Measurements from ENCODE around the gene KCNMA1.

GRCh38 chr10:77494327-77494726 lies 143.3 kb downstream of the KCNMA1 start:
- TF ChIP-seq, protein P1, sequence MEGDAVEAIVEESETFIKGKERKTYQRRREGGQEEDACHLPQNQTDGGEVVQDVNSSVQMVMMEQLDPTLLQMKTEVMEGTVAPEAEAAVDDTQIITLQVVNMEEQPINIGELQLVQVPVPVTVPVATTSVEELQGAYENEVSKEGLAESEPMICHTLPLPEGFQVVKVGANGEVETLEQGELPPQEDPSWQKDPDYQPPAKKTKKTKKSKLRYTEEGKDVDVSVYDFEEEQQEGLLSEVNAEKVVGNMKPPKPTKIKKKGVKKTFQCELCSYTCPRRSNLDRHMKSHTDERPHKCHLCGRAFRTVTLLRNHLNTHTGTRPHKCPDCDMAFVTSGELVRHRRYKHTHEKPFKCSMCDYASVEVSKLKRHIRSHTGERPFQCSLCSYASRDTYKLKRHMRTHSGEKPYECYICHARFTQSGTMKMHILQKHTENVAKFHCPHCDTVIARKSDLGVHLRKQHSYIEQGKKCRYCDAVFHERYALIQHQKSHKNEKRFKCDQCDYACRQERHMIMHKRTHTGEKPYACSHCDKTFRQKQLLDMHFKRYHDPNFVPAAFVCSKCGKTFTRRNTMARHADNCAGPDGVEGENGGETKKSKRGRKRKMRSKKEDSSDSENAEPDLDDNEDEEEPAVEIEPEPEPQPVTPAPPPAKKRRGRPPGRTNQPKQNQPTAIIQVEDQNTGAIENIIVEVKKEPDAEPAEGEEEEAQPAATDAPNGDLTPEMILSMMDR (IDR thresholded peaks at IDR 0.05), result no peak
- no peak for TF ChIP-seq POLR2A (IDR thresholded peaks at IDR 0.05)
